WTC11 (cell line): ENCODE results near the gene CDCP1.

Experiments
- CREB1 ChIP-seq: sonication (generic); formaldehyde crosslinking; IDR thresholded peaks from 2 replicates; pipeline ENCODE4 v1.8.0; 2023; ENCODE audit warnings: mild to moderate bottlenecking, missing genetic modification reagents
- ETV6 ChIP-seq: sonication (generic); formaldehyde crosslinking; IDR thresholded peaks from 2 replicates; pipeline ENCODE4 v1.8.1; 2022; ENCODE audit warnings: mild to moderate bottlenecking, missing genetic modification reagents
- FOXJ3 ChIP-seq: sonication (generic); formaldehyde crosslinking; IDR thresholded peaks from 2 replicates; pipeline ENCODE4 v1.9.0; 2021; ENCODE audit warnings: missing genetic modification reagents, mild to moderate bottlenecking, borderline replicate concordance
- SP1 ChIP-seq: sonication (generic); formaldehyde crosslinking; conservative IDR thresholded peaks from 2 replicates; pipeline ENCODE4 v1.8.1; 2022; ENCODE audit warnings: missing genetic modification reagents
- TF ChIP-seq, protein P1 (sequence below): sonication (generic); formaldehyde crosslinking; conservative IDR thresholded peaks from 2 replicates; pipeline ENCODE4 v1.8.1; 2022; ENCODE audit warnings: mild to moderate bottlenecking, missing genetic modification reagents
- TF ChIP-seq, protein P2 (sequence below): fragments of 200-600 bp; IDR thresholded peaks from 2 replicates; pipeline ENCODE4 v1.8.0; 2022; ENCODE audit warnings: antibody characterized with exemption
- TF ChIP-seq, protein P3 (sequence below): sonication (generic); formaldehyde crosslinking; IDR thresholded peaks from 2 replicates; pipeline ENCODE4 v1.8.0; 2022; ENCODE audit warnings: mild to moderate bottlenecking, missing genetic modification reagents
- TF ChIP-seq, protein P4 (sequence below): sonication (generic); formaldehyde crosslinking; IDR thresholded peaks from 2 replicates; pipeline ENCODE4 v1.8.1; 2022; ENCODE audit warnings: mild to moderate bottlenecking, missing genetic modification reagents, moderate library complexity, borderline replicate concordance
- TF ChIP-seq, protein P5 (sequence below): sonication (generic); formaldehyde crosslinking; IDR thresholded peaks from 2 replicates; pipeline ENCODE4 v1.8.1; 2023; ENCODE audit warnings: mild to moderate bottlenecking, missing genetic modification reagents
- TF ChIP-seq, protein P6 (sequence below): sonication (generic); formaldehyde crosslinking; IDR thresholded peaks from 2 replicates; pipeline ENCODE4 v1.8.1; 2023; ENCODE audit warnings: mild to moderate bottlenecking, missing genetic modification reagents, moderate library complexity

DNA sequence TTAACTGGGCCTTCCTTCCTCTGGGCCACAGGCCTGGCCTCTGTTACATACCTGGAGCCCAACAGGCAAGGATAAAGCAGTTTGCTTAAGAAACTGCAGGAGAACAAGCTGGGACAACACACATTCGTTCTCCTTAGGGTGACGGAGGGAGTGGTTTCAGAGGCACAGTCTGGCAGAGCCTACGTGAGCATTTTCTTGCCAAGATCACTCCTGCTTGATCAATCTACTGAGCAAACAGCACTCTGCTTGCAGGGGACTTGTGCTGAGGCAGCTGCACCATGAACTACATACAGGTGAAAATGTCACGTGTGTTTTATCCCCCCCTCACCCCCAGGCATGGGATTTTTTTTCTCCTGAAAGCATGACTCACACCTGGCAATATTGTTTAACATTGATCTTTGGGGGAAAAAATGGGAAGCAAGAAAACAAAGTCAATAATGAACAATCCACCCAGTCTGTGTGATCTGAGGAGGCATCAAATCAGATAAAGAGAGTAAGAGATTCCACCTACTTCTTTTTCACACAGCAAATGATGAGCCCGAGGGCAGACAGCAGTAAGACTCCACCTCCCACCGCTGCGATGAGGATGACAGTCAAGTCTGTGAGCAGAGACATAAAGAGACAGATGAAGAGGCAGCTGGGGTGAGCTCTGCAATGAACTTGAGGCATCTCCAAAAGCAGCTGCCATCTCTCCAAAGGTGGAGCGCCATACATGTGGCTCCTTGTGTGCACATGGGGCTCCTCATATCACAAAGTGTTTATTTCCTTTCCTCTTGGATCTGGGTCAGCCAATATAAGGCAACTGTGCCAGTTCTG is 57.4 kb downstream of the CDCP1 start:
- TF ChIP-seq, protein P1, sequence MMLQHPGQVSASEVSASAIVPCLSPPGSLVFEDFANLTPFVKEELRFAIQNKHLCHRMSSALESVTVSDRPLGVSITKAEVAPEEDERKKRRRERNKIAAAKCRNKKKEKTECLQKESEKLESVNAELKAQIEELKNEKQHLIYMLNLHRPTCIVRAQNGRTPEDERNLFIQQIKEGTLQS (CRISPR knock-in tag): no peak
- TF ChIP-seq CREB1 (no peak), FOXJ3 (CRISPR knock-in tag) (no peak), SP1 (CRISPR knock-in tag) (no peak), ETV6 (CRISPR knock-in tag) (no peak)
- TF ChIP-seq, protein P2, sequence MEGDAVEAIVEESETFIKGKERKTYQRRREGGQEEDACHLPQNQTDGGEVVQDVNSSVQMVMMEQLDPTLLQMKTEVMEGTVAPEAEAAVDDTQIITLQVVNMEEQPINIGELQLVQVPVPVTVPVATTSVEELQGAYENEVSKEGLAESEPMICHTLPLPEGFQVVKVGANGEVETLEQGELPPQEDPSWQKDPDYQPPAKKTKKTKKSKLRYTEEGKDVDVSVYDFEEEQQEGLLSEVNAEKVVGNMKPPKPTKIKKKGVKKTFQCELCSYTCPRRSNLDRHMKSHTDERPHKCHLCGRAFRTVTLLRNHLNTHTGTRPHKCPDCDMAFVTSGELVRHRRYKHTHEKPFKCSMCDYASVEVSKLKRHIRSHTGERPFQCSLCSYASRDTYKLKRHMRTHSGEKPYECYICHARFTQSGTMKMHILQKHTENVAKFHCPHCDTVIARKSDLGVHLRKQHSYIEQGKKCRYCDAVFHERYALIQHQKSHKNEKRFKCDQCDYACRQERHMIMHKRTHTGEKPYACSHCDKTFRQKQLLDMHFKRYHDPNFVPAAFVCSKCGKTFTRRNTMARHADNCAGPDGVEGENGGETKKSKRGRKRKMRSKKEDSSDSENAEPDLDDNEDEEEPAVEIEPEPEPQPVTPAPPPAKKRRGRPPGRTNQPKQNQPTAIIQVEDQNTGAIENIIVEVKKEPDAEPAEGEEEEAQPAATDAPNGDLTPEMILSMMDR: no peak
- TF ChIP-seq, protein P3, sequence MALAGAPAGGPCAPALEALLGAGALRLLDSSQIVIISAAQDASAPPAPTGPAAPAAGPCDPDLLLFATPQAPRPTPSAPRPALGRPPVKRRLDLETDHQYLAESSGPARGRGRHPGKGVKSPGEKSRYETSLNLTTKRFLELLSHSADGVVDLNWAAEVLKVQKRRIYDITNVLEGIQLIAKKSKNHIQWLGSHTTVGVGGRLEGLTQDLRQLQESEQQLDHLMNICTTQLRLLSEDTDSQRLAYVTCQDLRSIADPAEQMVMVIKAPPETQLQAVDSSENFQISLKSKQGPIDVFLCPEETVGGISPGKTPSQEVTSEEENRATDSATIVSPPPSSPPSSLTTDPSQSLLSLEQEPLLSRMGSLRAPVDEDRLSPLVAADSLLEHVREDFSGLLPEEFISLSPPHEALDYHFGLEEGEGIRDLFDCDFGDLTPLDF: no peak
- TF ChIP-seq, protein P4, sequence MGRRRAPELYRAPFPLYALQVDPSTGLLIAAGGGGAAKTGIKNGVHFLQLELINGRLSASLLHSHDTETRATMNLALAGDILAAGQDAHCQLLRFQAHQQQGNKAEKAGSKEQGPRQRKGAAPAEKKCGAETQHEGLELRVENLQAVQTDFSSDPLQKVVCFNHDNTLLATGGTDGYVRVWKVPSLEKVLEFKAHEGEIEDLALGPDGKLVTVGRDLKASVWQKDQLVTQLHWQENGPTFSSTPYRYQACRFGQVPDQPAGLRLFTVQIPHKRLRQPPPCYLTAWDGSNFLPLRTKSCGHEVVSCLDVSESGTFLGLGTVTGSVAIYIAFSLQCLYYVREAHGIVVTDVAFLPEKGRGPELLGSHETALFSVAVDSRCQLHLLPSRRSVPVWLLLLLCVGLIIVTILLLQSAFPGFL (CRISPR knock-in tag): no peak
- TF ChIP-seq, protein P5, sequence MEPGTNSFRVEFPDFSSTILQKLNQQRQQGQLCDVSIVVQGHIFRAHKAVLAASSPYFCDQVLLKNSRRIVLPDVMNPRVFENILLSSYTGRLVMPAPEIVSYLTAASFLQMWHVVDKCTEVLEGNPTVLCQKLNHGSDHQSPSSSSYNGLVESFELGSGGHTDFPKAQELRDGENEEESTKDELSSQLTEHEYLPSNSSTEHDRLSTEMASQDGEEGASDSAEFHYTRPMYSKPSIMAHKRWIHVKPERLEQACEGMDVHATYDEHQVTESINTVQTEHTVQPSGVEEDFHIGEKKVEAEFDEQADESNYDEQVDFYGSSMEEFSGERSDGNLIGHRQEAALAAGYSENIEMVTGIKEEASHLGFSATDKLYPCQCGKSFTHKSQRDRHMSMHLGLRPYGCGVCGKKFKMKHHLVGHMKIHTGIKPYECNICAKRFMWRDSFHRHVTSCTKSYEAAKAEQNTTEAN: no peak
- TF ChIP-seq, protein P6, sequence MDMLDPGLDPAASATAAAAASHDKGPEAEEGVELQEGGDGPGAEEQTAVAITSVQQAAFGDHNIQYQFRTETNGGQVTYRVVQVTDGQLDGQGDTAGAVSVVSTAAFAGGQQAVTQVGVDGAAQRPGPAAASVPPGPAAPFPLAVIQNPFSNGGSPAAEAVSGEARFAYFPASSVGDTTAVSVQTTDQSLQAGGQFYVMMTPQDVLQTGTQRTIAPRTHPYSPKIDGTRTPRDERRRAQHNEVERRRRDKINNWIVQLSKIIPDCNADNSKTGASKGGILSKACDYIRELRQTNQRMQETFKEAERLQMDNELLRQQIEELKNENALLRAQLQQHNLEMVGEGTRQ (CRISPR knock-in tag): no peak
